Measurements from ENCODE around the gene MAN1C1.

- no peak for TF ChIP-seq CTCF (IDR thresholded peaks at IDR 0.05)
- no peak for TF ChIP-seq POLR2AphosphoS5 (IDR thresholded peaks at IDR 0.05; ENCODE audit: low read depth, low read length)
- TF ChIP-seq REST (IDR thresholded peaks at IDR 0.05; ENCODE audit: insufficient read depth in 1 of 2, low read depth in 2 of 2, low read length in 1 of 2): no peak
- TF ChIP-seq TCF7L2 (IDR thresholded peaks at IDR 0.05; ENCODE audit: low read depth, low read length): no peak
Measured at GRCh38 chr1:25671929-25672328, 55.3 kb downstream of the MAN1C1 start.
